Stimulated activated CD4-positive, alpha-beta T cell treated with anti-CD3 and anti-CD28 coated beads, Interleukin-2, amount 100 ng/mL, for 48 hours (primary cell): ENCODE results near the gene CD55.
"Not testable (repeated sequence)": the region's sequence is repeated elsewhere in the genome, so short reads cannot be mapped to it uniquely, and the experiment has no call there.

Experiments
- DNase-seq, 2 donors: peaks; one replicate each; pipeline ENCODE4 v3.0.0-alpha.2; 2020

Gene CD55

GRCh38 chr1:207306603-207307002, 14.9 kb upstream of the CD55 start:
- no peak for DNase-seq

GRCh38 chr1:207308451-207309190, 12.9 kb upstream of the CD55 start:
- DNase-seq = no peak

DNA sequence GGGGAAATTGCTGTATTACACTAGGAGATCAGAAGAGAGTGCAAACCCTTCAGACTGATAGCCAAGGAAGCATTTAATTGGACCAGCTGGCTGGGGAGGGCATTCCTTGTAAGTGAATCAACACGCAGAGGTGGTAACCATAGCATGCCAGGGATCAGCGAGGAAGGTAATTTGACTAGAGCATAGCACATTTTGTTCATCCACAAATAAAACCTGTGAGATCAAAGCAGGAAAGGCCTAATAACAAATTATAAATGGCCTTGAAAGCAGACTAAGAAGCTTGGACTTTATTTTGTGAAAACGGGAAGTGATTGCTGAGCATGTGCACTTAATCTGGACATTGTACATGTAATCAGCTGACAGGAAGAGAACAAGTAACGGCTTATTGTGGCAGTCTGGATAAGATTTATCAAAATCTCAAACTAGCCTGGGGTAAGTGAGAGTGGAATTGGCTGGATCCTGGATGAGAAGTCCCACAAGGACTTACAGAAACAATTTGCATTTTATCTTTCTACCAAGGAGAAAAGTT, 11.7 kb upstream of the CD55 start:
- no peak for DNase-seq

DNA sequence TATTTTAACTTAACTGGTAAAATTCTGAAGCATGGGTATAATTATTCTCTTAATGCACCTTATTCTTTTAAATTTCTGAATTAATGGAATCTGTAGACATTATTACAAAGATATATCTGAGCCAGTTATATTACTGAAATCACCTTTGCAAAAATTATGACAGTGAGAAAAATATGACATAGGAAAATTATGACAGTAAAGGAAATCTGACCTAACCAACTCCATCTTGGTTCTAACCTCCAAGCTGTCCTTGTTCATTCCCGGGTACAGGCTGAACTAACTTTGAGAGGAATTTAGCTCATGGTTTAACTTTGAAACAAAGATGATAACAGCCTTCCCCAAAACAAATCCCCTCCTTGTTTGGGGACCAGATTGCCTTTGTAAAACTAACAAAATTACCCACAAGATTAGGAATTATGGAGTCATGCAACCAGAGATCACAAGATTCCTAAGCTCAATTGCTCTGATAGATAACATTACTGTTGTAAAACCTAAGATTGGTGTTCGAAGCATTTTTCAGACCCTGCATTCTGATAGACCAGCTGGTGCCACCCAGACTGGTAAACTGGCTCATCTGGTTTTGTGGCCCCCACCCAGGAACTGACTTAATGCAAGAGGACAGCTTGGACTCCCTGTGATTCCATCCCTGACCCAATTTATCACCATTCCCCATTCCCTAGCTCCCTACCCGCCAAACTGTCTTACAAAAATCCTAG, 9.4 kb upstream of the CD55 start:
- DNase-seq = no peak

DNA sequence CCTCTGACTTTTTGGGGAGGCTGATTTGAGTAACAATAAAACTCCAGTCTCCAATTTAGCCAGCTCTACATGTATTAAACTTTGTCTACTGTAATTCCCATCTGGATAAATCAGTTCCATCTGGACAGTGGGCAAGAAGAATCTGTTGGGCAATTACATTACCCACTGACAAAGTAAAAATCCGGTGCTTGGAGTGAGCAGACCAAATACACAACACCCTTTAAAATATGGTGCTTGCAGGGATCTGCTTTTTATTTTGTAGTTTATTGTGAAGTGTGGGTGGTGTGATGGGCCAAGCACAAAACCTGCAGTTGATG, 8.9 kb upstream of the CD55 start:
- no peak for DNase-seq

DNA sequence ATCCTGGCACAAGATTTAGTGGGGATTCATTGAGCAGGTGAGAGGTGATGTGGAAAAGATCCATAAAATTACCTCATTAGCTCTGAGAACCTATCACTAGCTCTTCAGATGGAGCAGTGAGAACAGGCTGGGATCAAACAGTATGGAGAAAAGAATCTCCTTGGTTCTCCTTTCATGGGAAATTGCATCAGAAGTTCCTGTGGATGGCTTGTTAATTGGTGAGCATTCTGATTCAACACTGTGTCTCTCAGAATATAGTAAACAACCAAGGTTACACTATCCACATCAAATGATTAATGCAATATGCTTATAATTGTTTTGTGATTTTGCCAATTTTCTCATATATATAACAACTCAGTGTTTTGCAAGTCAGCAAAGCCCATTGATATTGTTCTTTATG, 8.3 kb upstream of the CD55 start:
- no peak for DNase-seq

- no peak for DNase-seq
These were observed 6.7 kb upstream of the CD55 start for GRCh38 chr1:207314816-207315215.

DNA sequence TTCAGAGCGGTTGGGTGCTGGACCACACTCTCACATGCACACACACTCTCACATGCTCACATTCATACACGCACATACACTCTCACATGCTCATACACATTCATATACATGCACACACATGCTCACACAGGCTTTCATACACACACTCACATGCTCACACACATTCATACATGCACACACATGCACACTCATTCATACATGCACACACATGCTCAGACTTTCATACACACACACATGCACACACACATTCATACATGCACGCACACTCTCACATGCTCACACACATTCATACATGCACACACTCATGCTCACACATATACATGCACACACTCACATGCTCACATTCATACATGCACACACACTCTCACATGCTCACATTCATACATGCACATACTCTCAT, 6.0 kb upstream of the CD55 start:
- DNase-seq = no peak

DNA sequence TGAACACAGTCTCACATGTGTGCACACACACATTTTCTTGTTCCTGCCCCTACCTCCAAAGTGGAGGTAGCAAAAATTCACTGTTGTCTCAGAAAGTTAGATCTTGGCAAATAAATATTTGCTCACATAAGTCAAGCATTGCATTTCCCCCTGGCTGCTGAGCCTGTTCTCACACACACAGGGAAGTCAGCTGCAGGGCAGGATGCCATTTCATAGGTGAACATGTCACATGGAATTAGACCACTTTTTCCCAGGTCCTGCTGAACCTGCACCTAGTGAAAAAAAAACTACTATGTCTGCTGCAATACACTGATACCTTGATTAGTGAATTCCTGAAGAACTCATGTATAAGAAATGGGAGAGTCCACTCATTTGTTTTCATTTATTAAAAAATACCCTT, 5.3 kb upstream of the CD55 start:
- DNase-seq = no peak

DNA sequence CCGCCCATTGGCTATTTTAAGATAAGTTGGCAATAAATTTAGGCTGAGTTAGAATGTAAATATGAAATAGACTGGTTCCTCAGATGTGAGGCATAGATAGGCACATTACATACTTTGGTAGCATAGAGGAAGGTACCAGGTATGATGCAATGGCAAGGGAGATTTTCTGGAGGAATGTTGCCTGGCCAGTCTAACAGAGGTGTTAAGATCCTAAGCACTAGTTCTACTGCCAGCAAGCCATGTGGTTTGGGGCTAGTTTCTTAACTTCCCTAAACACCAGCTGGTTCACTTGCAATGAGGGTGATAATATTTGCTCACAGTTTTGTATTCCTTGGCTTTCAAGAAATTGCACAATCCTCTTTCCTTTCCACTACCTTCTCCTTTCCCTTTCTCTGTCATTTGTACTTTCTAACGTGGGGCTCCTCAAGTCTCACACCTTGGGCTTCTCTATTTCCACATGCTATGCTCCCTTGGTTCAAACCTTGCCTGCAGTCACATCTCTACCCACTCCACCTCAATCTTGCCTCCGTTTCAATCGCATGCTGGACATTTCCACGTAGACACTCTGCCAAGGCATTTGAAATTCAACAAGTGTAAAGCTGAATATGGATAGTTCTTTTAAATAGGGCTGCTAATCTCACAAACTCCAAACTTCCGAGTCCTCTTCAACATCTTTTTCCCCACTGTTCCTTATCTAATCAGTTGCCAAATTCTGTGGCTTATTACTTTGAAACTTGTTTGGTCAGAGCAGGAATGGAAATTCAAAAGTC, 4.7 kb upstream of the CD55 start:
- no peak for DNase-seq

DNA sequence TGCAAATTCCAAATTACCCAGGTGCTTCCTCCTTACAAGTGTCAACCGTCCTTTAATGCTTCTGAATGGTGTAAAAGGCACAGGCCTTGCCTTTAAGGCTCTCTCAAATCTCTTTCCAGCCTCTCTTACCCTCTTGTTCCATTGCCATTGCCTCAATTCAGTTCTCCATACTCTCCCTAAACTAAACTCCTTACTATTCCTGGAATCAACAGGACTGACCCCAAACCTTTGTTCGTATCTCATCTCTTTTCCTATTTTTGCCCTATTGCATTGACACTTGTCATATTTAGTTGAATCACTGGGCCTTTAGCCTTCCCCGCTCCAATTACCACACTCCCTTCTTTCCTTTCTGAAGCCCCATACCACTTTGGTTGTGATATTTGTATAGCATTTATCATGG, 3.9 kb upstream of the CD55 start:
- no peak for DNase-seq

DNA sequence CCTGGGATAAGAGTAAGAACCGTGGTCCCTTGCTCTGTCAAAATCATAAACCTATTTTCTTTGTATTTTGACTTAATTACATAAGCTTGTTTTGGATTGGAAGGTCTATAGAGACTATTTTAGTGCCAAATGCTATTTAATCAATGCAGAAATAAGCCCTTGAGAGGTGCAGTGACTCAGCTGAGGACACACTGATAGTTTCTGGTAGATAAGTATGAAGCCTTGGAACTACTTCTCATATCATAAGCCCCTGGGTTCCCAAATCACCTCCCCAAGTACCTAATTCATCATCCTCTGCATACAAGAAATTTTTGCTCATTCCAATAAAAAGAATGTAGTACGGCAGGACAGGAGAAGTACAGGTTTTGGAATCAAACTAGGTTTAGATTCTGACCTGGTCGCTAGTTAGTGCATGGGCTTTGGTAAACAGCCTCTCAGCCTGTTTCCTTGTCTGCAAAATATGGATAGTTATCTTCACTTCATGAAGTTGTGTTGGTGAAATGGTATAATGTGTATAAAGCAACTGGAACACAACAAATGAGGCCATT, 3.3 kb upstream of the CD55 start:
- DNase-seq = no peak

GRCh38 chr1:207319199-207319598, 2.3 kb upstream of the CD55 start:
- no peak for DNase-seq

DNA sequence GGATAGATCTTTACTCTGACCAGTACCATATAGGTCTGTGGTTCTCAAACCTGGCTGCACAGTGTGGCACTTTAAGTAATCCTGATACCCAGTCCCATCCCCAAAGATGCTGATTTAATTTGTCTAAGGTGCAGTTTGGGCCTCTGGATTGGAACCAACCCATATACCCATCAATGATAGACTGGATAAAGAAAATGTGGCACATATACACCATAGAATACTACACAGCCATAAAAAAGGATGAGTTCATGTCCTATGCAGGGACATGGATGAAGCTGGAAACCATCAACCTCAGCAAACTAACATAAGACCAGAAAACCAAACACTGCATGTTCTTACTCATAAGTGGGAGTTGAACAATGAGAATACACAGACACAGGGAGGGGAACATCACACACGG, 1.4 kb upstream of the CD55 start:
- DNase-seq = not testable (repeated sequence)

- DNase-seq = no peak
These were observed 540 bp downstream of the CD55 start for GRCh38 chr1:207321790-207322645.

- DNase-seq = no peak
These were observed 2.1 kb downstream of the CD55 start for GRCh38 chr1:207323425-207324225.

- no peak for DNase-seq
These were observed 6.5 kb downstream of the CD55 start for GRCh38 chr1:207328004-207328403.

DNA sequence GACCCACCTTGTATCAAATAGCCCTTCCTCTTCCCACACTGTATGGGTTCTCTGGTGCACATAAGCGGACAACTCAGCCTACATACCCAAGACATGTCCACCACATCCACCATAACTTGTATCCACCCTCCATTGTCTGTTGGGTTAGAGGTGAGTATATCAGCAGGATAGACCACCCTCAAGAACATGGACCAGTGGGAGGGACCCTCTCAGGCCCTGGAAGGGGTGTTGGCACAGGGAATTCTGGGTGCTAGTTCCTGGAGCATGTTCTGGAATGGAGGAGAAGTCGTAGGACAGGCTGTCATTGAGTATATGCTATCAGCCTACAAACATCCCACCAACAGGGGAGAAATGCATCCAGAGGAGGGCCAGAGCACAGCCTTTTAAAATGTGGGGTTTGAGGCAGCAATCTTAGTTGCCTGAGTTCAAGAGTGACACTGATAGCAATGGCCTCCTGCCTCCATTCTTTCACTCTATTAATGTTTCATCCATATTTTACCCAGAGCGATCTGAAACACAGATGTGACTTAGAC, 7.5 kb downstream of the CD55 start:
- no peak for DNase-seq

DNA sequence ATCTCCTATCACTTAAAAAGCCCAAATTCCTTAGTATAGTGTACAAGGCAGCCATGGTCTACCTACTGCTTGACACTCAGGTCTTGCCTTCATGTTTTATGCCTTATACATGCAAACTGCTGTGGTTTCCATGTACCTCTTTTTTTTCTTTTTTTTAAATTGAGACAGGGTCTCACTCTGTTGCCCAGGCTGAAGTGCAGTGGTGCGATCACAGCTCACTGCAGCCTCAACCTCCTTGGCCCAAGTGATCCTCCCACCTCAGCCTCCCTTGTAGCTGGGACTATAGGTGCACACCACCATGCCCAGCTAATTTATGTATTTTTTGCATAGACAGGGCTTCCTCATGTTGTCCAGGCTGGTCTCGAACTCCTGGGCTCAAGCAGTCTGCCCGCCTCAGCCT, 8.0 kb downstream of the CD55 start:
- DNase-seq = no peak

GRCh38 chr1:207330011-207330710, 8.7 kb downstream of the CD55 start:
- no peak for DNase-seq
